Fibroblast of mammary gland (primary cell): Measurements from ENCODE around the gene COQ10B.

ENCODE experiments used
- DNase-seq: peaks from one replicate; pipeline ENCODE4 v3.0.0-alpha.2; 2010; ENCODE audit warnings: low read depth
- H3K4me3 ChIP-seq: 2 replicates; pipeline ENCODE4 v1.5.1; 2011; ENCODE audit warnings: low read depth, mild to moderate bottlenecking, low read length, moderate library complexity; ENCODE audit not compliant: control insufficient read depth
- TF ChIP-seq, protein P1 (sequence below): conservative IDR thresholded peaks from 2 replicates; pipeline ENCODE4 v1.5.1; 2011; ENCODE audit warnings: low read depth, low read length, inconsistent platforms; ENCODE audit not compliant: control insufficient read depth, insufficient read depth

COQ10B gene

DNA sequence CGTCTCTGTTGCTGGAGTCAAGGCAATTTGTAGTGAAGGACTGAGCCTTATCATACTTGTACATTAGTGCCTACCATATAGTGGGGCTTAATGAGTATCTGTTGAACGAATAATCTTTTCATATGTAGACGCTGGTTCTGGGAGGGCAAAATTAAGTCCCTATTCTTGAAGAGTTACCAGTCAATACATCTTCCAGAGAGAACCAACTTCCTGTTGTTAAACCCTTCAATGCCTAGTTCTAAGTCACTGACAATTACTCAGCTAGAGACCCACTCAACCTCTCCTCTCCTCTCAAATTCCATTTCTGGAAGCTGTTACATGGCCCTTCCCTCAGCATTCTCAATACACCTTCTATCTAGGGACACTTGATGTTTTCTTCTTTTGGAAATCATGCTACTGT lies 61.4 kb downstream of the COQ10B start:
- peak overlapping the region; percentile 91 for H3K4me3 ChIP-seq
- DNase-seq = peak; percentile 15
- TF ChIP-seq, protein P1, sequence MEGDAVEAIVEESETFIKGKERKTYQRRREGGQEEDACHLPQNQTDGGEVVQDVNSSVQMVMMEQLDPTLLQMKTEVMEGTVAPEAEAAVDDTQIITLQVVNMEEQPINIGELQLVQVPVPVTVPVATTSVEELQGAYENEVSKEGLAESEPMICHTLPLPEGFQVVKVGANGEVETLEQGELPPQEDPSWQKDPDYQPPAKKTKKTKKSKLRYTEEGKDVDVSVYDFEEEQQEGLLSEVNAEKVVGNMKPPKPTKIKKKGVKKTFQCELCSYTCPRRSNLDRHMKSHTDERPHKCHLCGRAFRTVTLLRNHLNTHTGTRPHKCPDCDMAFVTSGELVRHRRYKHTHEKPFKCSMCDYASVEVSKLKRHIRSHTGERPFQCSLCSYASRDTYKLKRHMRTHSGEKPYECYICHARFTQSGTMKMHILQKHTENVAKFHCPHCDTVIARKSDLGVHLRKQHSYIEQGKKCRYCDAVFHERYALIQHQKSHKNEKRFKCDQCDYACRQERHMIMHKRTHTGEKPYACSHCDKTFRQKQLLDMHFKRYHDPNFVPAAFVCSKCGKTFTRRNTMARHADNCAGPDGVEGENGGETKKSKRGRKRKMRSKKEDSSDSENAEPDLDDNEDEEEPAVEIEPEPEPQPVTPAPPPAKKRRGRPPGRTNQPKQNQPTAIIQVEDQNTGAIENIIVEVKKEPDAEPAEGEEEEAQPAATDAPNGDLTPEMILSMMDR = no peak

DNA sequence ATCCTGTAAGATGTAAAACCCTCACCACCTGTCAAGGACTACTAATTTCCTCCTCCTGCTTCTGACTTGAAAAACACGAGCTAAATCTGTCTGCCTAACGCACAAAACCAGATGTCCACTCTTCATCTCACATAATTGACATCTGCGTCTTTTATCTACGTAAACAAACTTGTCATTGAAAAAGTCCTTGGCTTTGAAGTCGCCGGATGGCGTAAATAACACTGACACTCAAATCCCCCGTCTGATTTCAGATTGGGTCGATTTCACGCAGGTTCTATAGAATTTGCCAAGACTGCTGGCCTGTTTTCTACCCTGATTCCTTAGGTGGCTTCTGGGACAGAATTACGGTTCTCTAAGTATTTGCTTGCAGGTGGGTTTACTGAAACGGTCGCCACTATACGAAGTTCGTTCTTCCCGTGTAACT lies 62.0 kb downstream of the COQ10B start:
- peak; percentile 67 for DNase-seq

DNA sequence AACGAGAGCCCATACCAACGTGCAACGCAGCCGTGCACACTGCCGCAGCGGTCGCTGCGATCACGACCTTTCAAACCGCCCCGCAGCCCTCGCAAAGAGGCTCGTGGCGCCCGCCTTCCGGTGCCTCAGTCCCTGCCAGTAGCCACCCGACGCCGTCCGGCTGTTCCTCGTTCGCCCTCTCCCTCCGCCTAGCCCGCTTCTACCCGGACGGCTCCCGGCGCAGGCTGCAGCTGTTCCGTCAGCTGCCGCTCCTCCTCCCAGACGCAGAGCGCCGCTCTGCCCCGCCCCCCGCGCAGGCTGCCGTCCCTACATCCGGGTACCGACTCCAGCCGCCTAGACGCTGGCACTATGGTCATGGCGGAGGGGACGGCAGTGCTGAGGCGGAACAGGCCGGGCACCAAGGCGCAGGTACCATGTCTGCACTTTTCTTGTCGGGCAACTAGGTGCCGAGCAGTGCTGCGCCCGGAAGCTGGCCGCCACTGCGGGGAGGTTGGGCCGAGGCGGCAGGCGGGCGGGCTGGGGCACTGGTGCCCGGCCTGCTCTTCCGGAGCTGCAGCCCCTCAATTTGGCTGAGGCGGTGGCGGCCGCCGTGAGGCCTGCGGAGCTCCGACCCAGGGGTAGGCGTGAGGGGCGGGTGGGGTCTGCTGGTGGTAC lies 62.5 kb downstream of the COQ10B start, which contains the start of gene MOB4:
Gene MOB4 (plus strand): TSS at position 328 of the 654 bp plus-strand sequence. CDS start 21 bp downstream, at position 349.
- peak; percentile 91 for DNase-seq
- H3K4me3 ChIP-seq = peak within 1 kb of the TSS; percentile 91
- TF ChIP-seq, protein P1 = no peak

More for the DNA sequence above, 62.0 kb downstream of the COQ10B start:
- TF ChIP-seq, protein P1 = no peak
- H3K4me3 ChIP-seq = peak overlapping the region; percentile 91

DNA sequence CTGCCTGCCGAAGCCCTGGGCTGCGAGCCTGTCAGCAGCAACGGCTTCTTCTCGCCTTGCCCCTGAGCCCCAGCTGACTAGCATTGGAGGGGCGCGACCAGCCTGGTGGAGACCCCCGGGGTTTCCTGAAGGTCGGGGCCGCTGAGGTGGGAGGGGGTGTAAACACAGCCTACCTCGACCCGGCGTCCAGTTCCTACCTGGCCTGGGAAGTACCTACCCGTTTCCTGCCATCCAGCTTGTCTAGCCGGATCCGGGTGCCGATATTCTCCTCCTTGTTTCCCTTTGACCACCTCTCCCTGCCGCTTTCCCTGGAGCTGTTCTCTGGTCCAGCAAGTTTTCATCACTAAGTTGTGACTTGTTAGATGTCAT lies 63.0 kb downstream of the COQ10B start:
- TF ChIP-seq, protein P1 = no peak
- H3K4me3 ChIP-seq = peak overlapping the region; percentile 91
- DNase-seq = peak; percentile 24

DNA sequence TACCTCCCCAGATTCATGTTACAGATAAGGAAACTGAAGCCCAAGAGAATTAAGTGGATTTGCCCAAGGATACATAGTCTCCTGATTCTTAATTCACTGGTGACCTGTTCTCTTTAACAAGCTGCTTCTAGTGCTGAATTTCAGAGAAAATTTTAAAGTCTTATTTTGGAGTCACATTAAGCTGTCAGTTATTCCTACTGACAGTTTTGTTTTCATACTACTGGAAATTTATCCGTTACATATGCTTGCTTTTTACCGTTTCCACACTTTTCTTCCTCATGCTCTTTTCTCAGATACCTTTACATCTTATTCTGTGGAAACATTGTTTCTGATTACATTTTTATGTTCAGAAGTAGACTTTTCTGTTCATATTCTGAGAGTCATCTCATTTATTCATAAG lies 63.8 kb downstream of the COQ10B start:
- H3K4me3 ChIP-seq = peak overlapping the region; percentile 91
- DNase-seq = no peak
- TF ChIP-seq, protein P1 = no peak
